Fibroblast of lung (primary cell): Measurements from ENCODE around the gene LRP1. TPM values are rescaled to one million over a fixed set of nuclear protein-coding genes. Genes with fewer than 3 reads are reported as not detected.

Experiments used
- DNase-seq, 2 donors: peaks; one replicate each; pipeline versions ENCODE4 v3.0.0 to v3.0.0-alpha.2; 2010; ENCODE audit warnings: low read depth in 2 of 2
- H2AFZ ChIP-seq: 2 replicates; pipeline ENCODE4 v1.5.1; 2012; ENCODE audit warnings: low read length, control low read depth, inconsistent platforms
- H3K27ac ChIP-seq: 2 replicates; pipeline ENCODE4 v1.5.1; 2011; ENCODE audit warnings: low read length, control low read depth; ENCODE audit not compliant: insufficient read depth
- H3K27me3 ChIP-seq: 2 replicates; pipeline ENCODE4 v1.5.1; 2011; ENCODE audit warnings: mild to moderate bottlenecking, low read length; ENCODE audit not compliant: control insufficient read depth, insufficient read depth
- H3K36me3 ChIP-seq: 2 replicates; pipeline ENCODE4 v1.5.1; 2011; ENCODE audit warnings: low read length; ENCODE audit not compliant: control insufficient read depth, insufficient read depth
- H3K4me1 ChIP-seq: 2 replicates; pipeline ENCODE4 v1.5.1; 2011; ENCODE audit warnings: low read length; ENCODE audit not compliant: control insufficient read depth, insufficient read depth; ENCODE audit errors: extremely low read depth
- H3K4me2 ChIP-seq: 2 replicates; pipeline ENCODE4 v1.5.1; 2011; ENCODE audit warnings: low read length, control low read depth; ENCODE audit not compliant: insufficient read depth; ENCODE audit errors: extremely low read depth
- H3K4me3 ChIP-seq, 4 experiments: fragments of 200-600 bp in 1 of 4; sonication (generic) in 1 of 4; replicated peaks in 1 of 4; 2 replicates each; pipeline ENCODE4 v1.5.1; 2011 to 2016; ENCODE audit warnings: low read length in 4 of 4, low read depth in 3 of 4, mild to moderate bottlenecking in 3 of 4, control low read depth in 2 of 4, inconsistent platforms in 1 of 4, mixed read lengths in 1 of 4; ENCODE audit not compliant: insufficient read depth in 1 of 4; ENCODE audit errors: control extremely low read depth in 1 of 4
- H3K79me2 ChIP-seq: 2 replicates; pipeline ENCODE4 v1.5.1; 2012; ENCODE audit warnings: mild to moderate bottlenecking, low read length, inconsistent platforms; ENCODE audit not compliant: control insufficient read depth, insufficient read depth
- H3K9ac ChIP-seq: 2 replicates; pipeline ENCODE4 v1.5.1; 2011; ENCODE audit warnings: mild to moderate bottlenecking, low read length, control low read depth; ENCODE audit not compliant: insufficient read depth
- H3K9me3 ChIP-seq: 2 replicates; pipeline ENCODE4 v1.5.1; 2012; ENCODE audit warnings: low read depth, low read length; ENCODE audit not compliant: control insufficient read depth, insufficient read depth
- H4K20me1 ChIP-seq: 2 replicates; pipeline ENCODE4 v1.5.1; 2011; ENCODE audit warnings: low read length; ENCODE audit not compliant: control insufficient read depth, insufficient read depth; ENCODE audit errors: extremely low read depth
- EZH2 ChIP-seq: IDR thresholded peaks from 2 replicates; pipeline ENCODE4 v1.5.1; 2012; ENCODE audit warnings: low read length, control low read depth, mild to moderate bottlenecking; ENCODE audit errors: missing control alignments
- polyA plus RNA-seq, 2 donors: library from polyadenylated mRNA; depleted of rRNA in 1 of 2; stranded (reverse) in 1 of 2; unstranded in 1 of 2; fragments of >200 nt; gene quantifications; 2 replicates each; pipeline ENCODE4 v1.2.1, GENCODE V29; 2011 to 2012; ENCODE audit warnings: missing spikeins in 1 of 2
- total RNA-seq: library from RNA; depleted of rRNA; stranded (reverse); fragments of >200 nt; gene quantifications from 2 replicates; pipeline ENCODE4 v1.2.1, GENCODE V29; 2014
- TF ChIP-seq, protein P1 (sequence below), 2 donors: IDR thresholded peaks in 1 of 2; conservative IDR thresholded peaks in 1 of 2; 1 replicate in 1 of 2; 2 replicates in 1 of 2; pipeline ENCODE4 v1.5.1; 2011 to 2012; ENCODE audit warnings: low read length in 2 of 2, control low read depth in 1 of 2, inconsistent platforms in 1 of 2, low read depth in 1 of 2, mild to moderate bottlenecking in 1 of 2

Gene LRP1
- total and polyA plus RNA-seq, 2 donors (not counting 1 experiment from before 2014, with no cell fraction given) = 92.2 to 464 TPM

- Histone ChIP-seq H3K9ac (no peak overlapping the region), H3K4me3 (peak overlapping the region in 1 of 4 experiments; percentile 51)
- peak in 1 of 2 donors; percentile 30 for DNase-seq
These were observed 87.4 kb downstream of the LRP1 start for GRCh38 chr12:57215668-57216013.

GRCh38 chr12:57216014-57216911 is 88.0 kb downstream of the LRP1 start, which contains the start of gene NXPH4:
NXPH4 (plus strand) TSS chr12:57216794; CDS start chr12:57216970, 176 bp downstream.
- no peaks in the 10 kb centered on the region for H3K9me3 ChIP-seq
- no peak for DNase-seq
- peak within 1 kb of the TSS; percentile 14 to 57 (median 27) for H3K4me3 ChIP-seq
- H3K4me2 ChIP-seq = peak within 1 kb of the TSS; percentile 72
- H3K27ac ChIP-seq = no peak within 1 kb of the TSS
- peak; percentile 69 for TF ChIP-seq EZH2
- TF ChIP-seq, protein P1, sequence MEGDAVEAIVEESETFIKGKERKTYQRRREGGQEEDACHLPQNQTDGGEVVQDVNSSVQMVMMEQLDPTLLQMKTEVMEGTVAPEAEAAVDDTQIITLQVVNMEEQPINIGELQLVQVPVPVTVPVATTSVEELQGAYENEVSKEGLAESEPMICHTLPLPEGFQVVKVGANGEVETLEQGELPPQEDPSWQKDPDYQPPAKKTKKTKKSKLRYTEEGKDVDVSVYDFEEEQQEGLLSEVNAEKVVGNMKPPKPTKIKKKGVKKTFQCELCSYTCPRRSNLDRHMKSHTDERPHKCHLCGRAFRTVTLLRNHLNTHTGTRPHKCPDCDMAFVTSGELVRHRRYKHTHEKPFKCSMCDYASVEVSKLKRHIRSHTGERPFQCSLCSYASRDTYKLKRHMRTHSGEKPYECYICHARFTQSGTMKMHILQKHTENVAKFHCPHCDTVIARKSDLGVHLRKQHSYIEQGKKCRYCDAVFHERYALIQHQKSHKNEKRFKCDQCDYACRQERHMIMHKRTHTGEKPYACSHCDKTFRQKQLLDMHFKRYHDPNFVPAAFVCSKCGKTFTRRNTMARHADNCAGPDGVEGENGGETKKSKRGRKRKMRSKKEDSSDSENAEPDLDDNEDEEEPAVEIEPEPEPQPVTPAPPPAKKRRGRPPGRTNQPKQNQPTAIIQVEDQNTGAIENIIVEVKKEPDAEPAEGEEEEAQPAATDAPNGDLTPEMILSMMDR (conservative IDR thresholded peaks at IDR 0.05 in 1 of 2, IDR thresholded peaks at IDR 0.05 in 1 of 2; ENCODE audit: low read depth in 1 of 2, low read length in 2 of 2) = no peak
- H4K20me1 ChIP-seq = no peaks in the 10 kb centered on the region
- peaks cover 17% of the 10 kb centered on the region for H3K36me3 ChIP-seq
- peaks cover 43% of the 10 kb centered on the region for H3K27me3 ChIP-seq
- H3K9ac ChIP-seq = peak within 1 kb of the TSS; percentile 37
- no peaks in the 10 kb centered on the region for H3K79me2 ChIP-seq
- H2AFZ ChIP-seq = no peak within 1 kb of the TSS
- peaks cover 9% of the 10 kb centered on the region for H3K4me1 ChIP-seq

More at GRCh38 chr12:57215668-57216013, 87.4 kb downstream of the LRP1 start:
- Histone ChIP-seq H3K27ac (no peak overlapping the region), H3K79me2 (no peaks in the 10 kb centered on the region), H4K20me1 (no peaks in the 10 kb centered on the region), H3K4me1 (peaks cover 9% of the 10 kb centered on the region), H3K4me2 (peak overlapping the region; percentile 72), H3K27me3 (peaks cover 37% of the 10 kb centered on the region), H3K9me3 (no peaks in the 10 kb centered on the region), H3K36me3 (peaks cover 23% of the 10 kb centered on the region), H2AFZ (no peak overlapping the region)
- peak; percentile 72 for TF ChIP-seq EZH2
- TF ChIP-seq, protein P1 (conservative IDR thresholded peaks at IDR 0.05 in 1 of 2, IDR thresholded peaks at IDR 0.05 in 1 of 2; ENCODE audit: low read depth in 1 of 2, low read length in 2 of 2) = no peak
